Adipose tissue (tissue), 3 donors: ENCODE measurements around the gene GJA3. TPM values are rescaled to one million over a fixed set of nuclear protein-coding genes. Genes with fewer than 3 reads are reported as not detected.

ENCODE experiments used
- H3K27ac ChIP-seq: one replicate; pipeline ENCODE4 v1.5.1; 2013; ENCODE audit warnings: low read depth, low read length
- WGBS, 3 donors: extraction: QIAGEN DNeasy Blood & Tissue Kit; methylation state at CpG; one replicate each; pipeline ENCODE4 v1.1.7; 2013; 5-methylcytosine and 5-hydroxymethylcytosine counted together
- polyA plus RNA-seq, 3 donors: library from polyadenylated mRNA; stranded (reverse); fragments of 200-250 nt; gene quantifications; one replicate each; pipeline ENCODE4 v1.2.3, GENCODE V29; 2013
- donor health status: healthy with polysubstance abuse.
- donor health status: Bipolar disorder and iron deficiency.
- donor health status: healthy.

The GJA3 gene
- polyA plus RNA-seq, 3 donors = 0.03 to 0.06 TPM; not detected in 1

GRCh38 chr13:20118268-20119140 lies 42.3 kb downstream of the GJA3 start:
- no peak overlapping the region for H3K27ac ChIP-seq
- WGBS, 3 donors = 1 to 2% (median 1%) methylated on average over 46 to 54 of the region's 55 CpGs

- 81 to 92% (median 91%) methylated on average over 6 of the region's 6 CpGs for WGBS, 3 donors
- H3K27ac ChIP-seq = no peak overlapping the region
Measured at GRCh38 chr13:20116213-20116612, 44.6 kb downstream of the GJA3 start.

- 63 to 87% (median 86%) methylated on average over 10 of the region's 10 CpGs for WGBS, 3 donors
Measured at GRCh38 chr13:20114066-20114610, 46.7 kb downstream of the GJA3 start.

GRCh38 chr13:20109037-20109436 lies 51.8 kb downstream of the GJA3 start:
- H3K27ac ChIP-seq = no peak overlapping the region
- WGBS, 3 donors = 73 to 88% (median 78%) methylated on average over 2 of the region's 2 CpGs

More at GRCh38 chr13:20114066-20114610, 46.7 kb downstream of the GJA3 start:
- no peak overlapping the region for H3K27ac ChIP-seq

GRCh38 chr13:20106742-20107141 lies 54.1 kb downstream of the GJA3 start:
- no peak overlapping the region for H3K27ac ChIP-seq
- 5 to 30% (median 30%) methylated on average over 4 of the region's 4 CpGs for WGBS, 3 donors

- WGBS, 3 donors = 81 to 82% (median 82%) methylated on average over 13 of the region's 13 CpGs
- H3K27ac ChIP-seq = no peak overlapping the region
Measured at GRCh38 chr13:20105161-20105689, 55.6 kb downstream of the GJA3 start.

- no peak overlapping the region for H3K27ac ChIP-seq
Measured at GRCh38 chr13:20102525-20103180, 58.2 kb downstream of the GJA3 start.

GRCh38 chr13:20101467-20102316 lies 59.2 kb downstream of the GJA3 start:
- WGBS, 3 donors = 48 to 64% (median 64%) methylated on average over 8 of the region's 8 CpGs
- no peak overlapping the region for H3K27ac ChIP-seq

More at GRCh38 chr13:20102525-20103180, 58.2 kb downstream of the GJA3 start:
- 35 to 45% (median 36%) methylated on average over 9 of the region's 9 CpGs for WGBS, 3 donors

GRCh38 chr13:20099319-20099718 lies 61.5 kb downstream of the GJA3 start:
- WGBS, 3 donors = 48 to 66% (median 55%) methylated on average over 9 of the region's 9 CpGs

GRCh38 chr13:20093951-20094350 lies 66.9 kb downstream of the GJA3 start:
- no peak overlapping the region for H3K27ac ChIP-seq
- WGBS, 3 donors = 34 to 77% (median 66%) methylated on average over 6 of the region's 6 CpGs

More at GRCh38 chr13:20099319-20099718, 61.5 kb downstream of the GJA3 start:
- no peak overlapping the region for H3K27ac ChIP-seq

GRCh38 chr13:20090349-20090748 lies 70.5 kb downstream of the GJA3 start:
- 48 to 69% (median 63%) methylated on average over 1 of the region's 1 CpG for WGBS, 3 donors
- no peak overlapping the region for H3K27ac ChIP-seq

Other genes with a start within 250 kb of the GJA3 start
- gene ZMYM2, start 202.3 kb downstream of the GJA3 start, polyA plus RNA-seq = 10 to 100 TPM in 2 of 3 donors, 1 to 10 TPM in 1; 8.7 to 18.2 (median 11.7) TPM
- gene GJB2, start 31.9 kb upstream of the GJA3 start, polyA plus RNA-seq = 1 to 10 TPM in 1 of 3 donors, under 1 TPM in 2; 0.34 to 2.4 (median 0.83) TPM
- under 1 TPM in 2 of 3 donors, not detected in 1; 0.12 to 0.49 TPM for gene GJB6, start 71.3 kb upstream of the GJA3 start, polyA plus RNA-seq